ENCODE data around the gene MPHOSPH10.
"Not testable (repeated sequence)": the region's sequence is repeated elsewhere in the genome, so short reads cannot be mapped to it uniquely, and the experiment has no call there.

DNA sequence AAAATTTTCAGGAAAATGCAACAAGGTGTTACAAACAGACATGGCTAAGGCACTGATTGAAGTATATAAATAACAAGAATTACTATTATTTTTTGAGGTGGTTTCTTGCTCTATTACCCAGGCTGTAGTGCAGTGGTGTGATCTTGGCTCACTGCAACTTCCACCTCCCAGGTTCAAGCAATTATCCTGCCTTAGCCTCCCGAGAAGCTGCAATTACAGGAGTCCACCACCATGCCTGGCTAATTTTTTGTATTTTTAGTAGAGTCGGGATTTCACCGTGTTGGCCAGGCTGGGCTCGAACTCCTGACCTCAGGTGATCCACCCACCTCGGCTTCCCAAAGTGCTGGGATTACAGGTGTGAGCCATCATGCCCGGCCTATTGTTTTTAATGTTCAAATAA lies 24.0 kb upstream of the MPHOSPH10 start:
- TF ChIP-seq, protein P1, sequence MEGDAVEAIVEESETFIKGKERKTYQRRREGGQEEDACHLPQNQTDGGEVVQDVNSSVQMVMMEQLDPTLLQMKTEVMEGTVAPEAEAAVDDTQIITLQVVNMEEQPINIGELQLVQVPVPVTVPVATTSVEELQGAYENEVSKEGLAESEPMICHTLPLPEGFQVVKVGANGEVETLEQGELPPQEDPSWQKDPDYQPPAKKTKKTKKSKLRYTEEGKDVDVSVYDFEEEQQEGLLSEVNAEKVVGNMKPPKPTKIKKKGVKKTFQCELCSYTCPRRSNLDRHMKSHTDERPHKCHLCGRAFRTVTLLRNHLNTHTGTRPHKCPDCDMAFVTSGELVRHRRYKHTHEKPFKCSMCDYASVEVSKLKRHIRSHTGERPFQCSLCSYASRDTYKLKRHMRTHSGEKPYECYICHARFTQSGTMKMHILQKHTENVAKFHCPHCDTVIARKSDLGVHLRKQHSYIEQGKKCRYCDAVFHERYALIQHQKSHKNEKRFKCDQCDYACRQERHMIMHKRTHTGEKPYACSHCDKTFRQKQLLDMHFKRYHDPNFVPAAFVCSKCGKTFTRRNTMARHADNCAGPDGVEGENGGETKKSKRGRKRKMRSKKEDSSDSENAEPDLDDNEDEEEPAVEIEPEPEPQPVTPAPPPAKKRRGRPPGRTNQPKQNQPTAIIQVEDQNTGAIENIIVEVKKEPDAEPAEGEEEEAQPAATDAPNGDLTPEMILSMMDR (IDR thresholded peaks at IDR 0.05) = not testable (repeated sequence)
- TF ChIP-seq POLR2A (IDR thresholded peaks at IDR 0.05) = not testable (repeated sequence)
